ENCODE measurements around the gene CUL3.
A peak's percentile ranks its signal among the peaks of the same experiment; 100 is the strongest.

CUL3 gene

GRCh38 chr2:224453892-224454291, 131.3 kb downstream of the CUL3 start:
- DNase-seq (ENCODE audit: insufficient read length, low spot score) (no peak), FAIRE-seq (no peak)
- TF ChIP-seq POU2F2 (IDR thresholded peaks at IDR 0.05; ENCODE audit: low read depth, low read length), result no peak
- TF ChIP-seq PAX5 (IDR thresholded peaks at IDR 0.05; ENCODE audit: insufficient read depth, low read length, severe bottlenecking), result no peak
- no peak for TF ChIP-seq POLR2A (IDR thresholded peaks at IDR 0.05; ENCODE audit: low read depth, low read length)
- TF ChIP-seq POLR2AphosphoS5 (IDR thresholded peaks at IDR 0.05; ENCODE audit: low read depth, low read length), result no peak
- TF ChIP-seq SPI1 (IDR thresholded peaks at IDR 0.05; ENCODE audit: low read depth, low read length), result no peak
- no peak for TF ChIP-seq TAF1 (IDR thresholded peaks at IDR 0.05; ENCODE audit: low read depth, low read length)

GRCh38 chr2:224449212-224450147, 135.7 kb downstream of the CUL3 start:
- TF ChIP-seq TAF1 (IDR thresholded peaks at IDR 0.05; ENCODE audit: low read depth, low read length), result no peak
- DNase-seq (ENCODE audit: insufficient read length, low spot score) (peak; percentile 13), FAIRE-seq (peak; percentile 13)

GRCh38 chr2:224448236-224448635, 136.9 kb downstream of the CUL3 start:
- DNase-seq (ENCODE audit: insufficient read length, low spot score) (no peak), FAIRE-seq (no peak)
- TF ChIP-seq SPI1 (IDR thresholded peaks at IDR 0.05; ENCODE audit: low read depth, low read length) (no peak), POLR2A (IDR thresholded peaks at IDR 0.05; ENCODE audit: low read depth, low read length) (no peak), POU2F2 (IDR thresholded peaks at IDR 0.05; ENCODE audit: low read depth, low read length) (no peak), TAF1 (IDR thresholded peaks at IDR 0.05; ENCODE audit: low read depth, low read length) (no peak)

GRCh38 chr2:224444783-224445182, 140.4 kb downstream of the CUL3 start:
- no peak for TF ChIP-seq POLR2A (IDR thresholded peaks at IDR 0.05; ENCODE audit: low read depth, low read length)
- no peak for TF ChIP-seq TAF1 (IDR thresholded peaks at IDR 0.05; ENCODE audit: low read depth, low read length)
- TF ChIP-seq POLR2AphosphoS5 (IDR thresholded peaks at IDR 0.05; ENCODE audit: low read depth, low read length), result no peak
- no peak for TF ChIP-seq POU2F2 (IDR thresholded peaks at IDR 0.05; ENCODE audit: low read depth, low read length)
- no peak for TF ChIP-seq SPI1 (IDR thresholded peaks at IDR 0.05; ENCODE audit: low read depth, low read length)
- TF ChIP-seq PAX5 (IDR thresholded peaks at IDR 0.05; ENCODE audit: insufficient read depth, low read length, severe bottlenecking), result no peak
- no peak for DNase-seq (ENCODE audit: insufficient read length, low spot score)
- FAIRE-seq, result no peak

GRCh38 chr2:224444021-224444420, 141.1 kb downstream of the CUL3 start:
- DNase-seq (ENCODE audit: insufficient read length, low spot score) (no peak), FAIRE-seq (no peak)
- no peak for TF ChIP-seq PAX5 (IDR thresholded peaks at IDR 0.05; ENCODE audit: insufficient read depth, low read length, severe bottlenecking)
- no peak for TF ChIP-seq POLR2AphosphoS5 (IDR thresholded peaks at IDR 0.05; ENCODE audit: low read depth, low read length)
- TF ChIP-seq POU2F2 (IDR thresholded peaks at IDR 0.05; ENCODE audit: low read depth, low read length), result no peak
- TF ChIP-seq POLR2A (IDR thresholded peaks at IDR 0.05; ENCODE audit: low read depth, low read length), result no peak
- no peak for TF ChIP-seq TAF1 (IDR thresholded peaks at IDR 0.05; ENCODE audit: low read depth, low read length)
- no peak for TF ChIP-seq SPI1 (IDR thresholded peaks at IDR 0.05; ENCODE audit: low read depth, low read length)

- DNase-seq (ENCODE audit: insufficient read length, low spot score), result peak; percentile 32
- TF ChIP-seq TAF1 (IDR thresholded peaks at IDR 0.05; ENCODE audit: low read depth, low read length) (no peak), POLR2A (IDR thresholded peaks at IDR 0.05; ENCODE audit: low read depth, low read length) (no peak)
- peak; percentile 26 for FAIRE-seq
Observed at GRCh38 chr2:224442071-224442967, 142.8 kb downstream of the CUL3 start.

- FAIRE-seq (no peak), DNase-seq (ENCODE audit: insufficient read length, low spot score) (no peak)
- TF ChIP-seq POU2F2 (IDR thresholded peaks at IDR 0.05; ENCODE audit: low read depth, low read length), result no peak
- no peak for TF ChIP-seq POLR2AphosphoS5 (IDR thresholded peaks at IDR 0.05; ENCODE audit: low read depth, low read length)
- no peak for TF ChIP-seq TAF1 (IDR thresholded peaks at IDR 0.05; ENCODE audit: low read depth, low read length)
- TF ChIP-seq POLR2A (IDR thresholded peaks at IDR 0.05; ENCODE audit: low read depth, low read length), result no peak
- no peak for TF ChIP-seq PAX5 (IDR thresholded peaks at IDR 0.05; ENCODE audit: insufficient read depth, low read length, severe bottlenecking)
- TF ChIP-seq SPI1 (IDR thresholded peaks at IDR 0.05; ENCODE audit: low read depth, low read length), result no peak
Observed at GRCh38 chr2:224440988-224441387, 144.2 kb downstream of the CUL3 start.

GRCh38 chr2:224438726-224439125, 146.4 kb downstream of the CUL3 start:
- TF ChIP-seq POLR2AphosphoS5 (IDR thresholded peaks at IDR 0.05; ENCODE audit: low read depth, low read length) (no peak), SPI1 (IDR thresholded peaks at IDR 0.05; ENCODE audit: low read depth, low read length) (no peak), PAX5 (IDR thresholded peaks at IDR 0.05; ENCODE audit: insufficient read depth, low read length, severe bottlenecking) (no peak), POLR2A (IDR thresholded peaks at IDR 0.05; ENCODE audit: low read depth, low read length) (no peak), POU2F2 (IDR thresholded peaks at IDR 0.05; ENCODE audit: low read depth, low read length) (no peak), TAF1 (IDR thresholded peaks at IDR 0.05; ENCODE audit: low read depth, low read length) (no peak)
- no peak for DNase-seq (ENCODE audit: insufficient read length, low spot score)

GRCh38 chr2:224436634-224437033, 148.5 kb downstream of the CUL3 start:
- DNase-seq (ENCODE audit: insufficient read length, low spot score) (no peak), FAIRE-seq (no peak)
- TF ChIP-seq SPI1 (IDR thresholded peaks at IDR 0.05; ENCODE audit: low read depth, low read length), result no peak
- TF ChIP-seq TAF1 (IDR thresholded peaks at IDR 0.05; ENCODE audit: low read depth, low read length), result no peak

More at GRCh38 chr2:224438726-224439125, 146.4 kb downstream of the CUL3 start:
- FAIRE-seq, result no peak

GRCh38 chr2:224434618-224435017, 150.5 kb downstream of the CUL3 start:
- FAIRE-seq (no peak), DNase-seq (ENCODE audit: insufficient read length, low spot score) (no peak)
- no peak for TF ChIP-seq TAF1 (IDR thresholded peaks at IDR 0.05; ENCODE audit: low read depth, low read length)
- no peak for TF ChIP-seq PAX5 (IDR thresholded peaks at IDR 0.05; ENCODE audit: insufficient read depth, low read length, severe bottlenecking)
- TF ChIP-seq POU2F2 (IDR thresholded peaks at IDR 0.05; ENCODE audit: low read depth, low read length), result no peak
- TF ChIP-seq POLR2AphosphoS5 (IDR thresholded peaks at IDR 0.05; ENCODE audit: low read depth, low read length), result no peak
- TF ChIP-seq SPI1 (IDR thresholded peaks at IDR 0.05; ENCODE audit: low read depth, low read length), result no peak
- TF ChIP-seq POLR2A (IDR thresholded peaks at IDR 0.05; ENCODE audit: low read depth, low read length), result no peak

Data from GM12891 (cell line).